H4 (cell line): ENCODE data around the gene CHPF2. TPM values are rescaled to one million over a fixed set of nuclear protein-coding genes. Genes with fewer than 3 reads are reported as not detected.

Source experiments
- DNase-seq: peaks from one replicate; pipeline ENCODE4 v3.0.0-alpha.2; 2015; ENCODE audit warnings: low spot score
- total RNA-seq: library from RNA; depleted of rRNA; stranded (reverse); fragments of >200 nt; shearing (Covaris generic); gene quantifications from 2 replicates; pipeline ENCODE4 v1.2.3, GENCODE V29; 2014

Gene CHPF2
- total RNA-seq, 1 experiment from 2014 or later, result 26.0 TPM

- no peak for DNase-seq
Observed at GRCh38 chr7:151245360-151246101, 13.2 kb downstream of the CHPF2 start.

DNA sequence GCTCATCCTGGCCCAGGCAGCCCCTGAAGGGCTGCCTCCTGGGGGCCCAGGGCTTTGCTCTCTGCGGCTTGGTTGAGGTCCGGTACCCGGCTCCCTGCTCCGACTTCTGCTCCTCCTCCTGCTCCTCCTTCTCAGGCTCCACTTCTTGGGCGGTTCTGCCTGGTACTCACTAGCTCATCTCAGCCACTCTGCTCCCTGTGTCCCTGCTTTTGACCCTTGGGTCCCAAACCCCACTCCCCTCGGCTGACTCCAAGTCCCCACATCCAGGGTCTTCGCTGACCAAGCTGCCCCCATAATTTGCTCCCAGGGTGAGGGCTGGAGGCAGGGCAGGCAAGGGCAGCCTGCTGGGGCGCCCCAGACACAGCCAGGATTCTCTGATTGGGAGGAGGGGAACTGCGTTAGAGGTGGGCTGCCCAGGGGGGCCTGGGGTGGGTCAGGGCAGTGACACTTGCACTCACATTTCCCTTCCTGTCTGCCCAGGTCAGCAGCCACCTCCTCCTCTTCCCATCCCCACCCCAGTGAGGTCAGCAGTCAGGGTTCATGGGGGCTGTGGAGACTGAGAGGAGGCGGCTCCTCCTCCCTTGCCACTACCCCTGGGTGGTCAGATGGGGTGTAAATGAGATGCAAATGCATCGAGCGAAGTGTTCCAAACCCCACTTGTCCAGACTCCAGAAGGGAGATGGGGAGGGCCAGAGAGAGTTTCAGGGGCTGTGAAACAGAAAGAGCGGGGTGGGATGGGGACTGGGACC lies 14.0 kb downstream of the CHPF2 start:
- no peak for DNase-seq

DNA sequence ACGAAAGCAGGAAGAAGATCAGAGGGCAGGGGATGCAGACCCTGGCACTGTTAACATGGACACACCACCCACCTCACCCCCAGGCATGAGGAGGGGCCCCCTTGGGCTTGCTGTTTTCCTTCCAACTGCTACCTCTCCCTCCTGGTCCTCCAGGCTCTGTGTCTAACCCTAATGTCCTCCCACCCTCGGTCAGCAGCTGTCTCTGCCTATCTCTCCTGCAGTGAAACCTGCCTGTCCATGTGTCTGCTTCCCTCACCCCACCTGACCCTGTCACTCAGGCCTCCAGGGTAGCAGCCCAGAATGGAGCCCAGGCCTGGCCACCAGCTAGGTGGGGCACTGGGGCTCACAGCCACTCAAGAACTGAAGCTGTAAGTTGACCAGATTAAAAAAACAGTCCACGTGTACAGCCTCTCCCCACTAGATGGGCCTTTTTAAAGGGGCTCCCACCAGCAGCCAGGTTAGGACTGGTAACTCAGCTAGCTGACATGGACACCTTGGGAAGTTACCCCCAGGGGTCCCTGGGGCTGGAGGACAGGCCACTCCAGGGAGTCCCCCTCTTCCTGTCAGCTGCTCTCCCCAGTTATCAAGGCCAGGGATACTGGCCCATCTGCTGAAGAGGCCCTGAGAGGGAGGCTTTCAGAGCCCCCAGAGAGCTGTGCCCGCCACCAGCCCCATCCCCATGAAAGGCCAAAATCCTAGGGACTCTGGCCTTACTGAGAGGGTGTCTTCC lies 14.7 kb downstream of the CHPF2 start:
- no peak for DNase-seq

DNA sequence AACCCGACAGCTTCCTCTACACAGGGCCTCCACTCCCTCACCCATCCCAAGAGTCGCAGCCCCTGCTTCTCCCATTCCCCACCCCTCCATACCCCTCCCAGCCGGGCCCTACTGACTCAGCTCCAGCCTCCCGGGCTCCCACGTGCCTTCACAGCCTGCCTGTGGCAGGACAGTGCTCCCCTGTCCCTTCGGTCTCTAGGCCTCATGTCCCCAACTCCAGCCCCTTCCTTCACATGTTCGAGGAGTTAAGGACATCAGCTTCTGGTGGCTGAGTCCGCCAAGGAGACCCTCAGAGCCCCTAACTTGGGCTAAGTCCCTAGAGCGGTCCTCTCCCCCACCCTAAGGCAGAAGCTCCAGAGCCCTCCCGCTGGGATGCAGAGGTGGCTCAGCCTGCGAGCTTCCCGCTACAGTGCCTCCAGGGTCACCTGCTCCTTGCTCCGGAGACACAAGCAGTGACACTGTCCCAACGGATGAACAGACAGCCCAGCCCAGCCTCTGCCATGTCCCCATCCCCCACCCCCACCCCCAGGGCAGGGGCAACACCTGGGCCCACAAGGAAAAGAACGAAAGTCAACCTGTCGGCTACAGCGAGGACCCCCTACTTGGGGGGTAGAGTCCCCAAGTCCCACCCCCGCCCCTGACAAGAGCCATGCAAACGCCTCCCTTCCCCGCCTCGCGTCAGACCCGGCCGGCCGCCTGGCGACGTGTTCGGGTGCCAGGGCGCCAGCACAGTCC lies 15.5 kb downstream of the CHPF2 start:
- no peak for DNase-seq

DNA sequence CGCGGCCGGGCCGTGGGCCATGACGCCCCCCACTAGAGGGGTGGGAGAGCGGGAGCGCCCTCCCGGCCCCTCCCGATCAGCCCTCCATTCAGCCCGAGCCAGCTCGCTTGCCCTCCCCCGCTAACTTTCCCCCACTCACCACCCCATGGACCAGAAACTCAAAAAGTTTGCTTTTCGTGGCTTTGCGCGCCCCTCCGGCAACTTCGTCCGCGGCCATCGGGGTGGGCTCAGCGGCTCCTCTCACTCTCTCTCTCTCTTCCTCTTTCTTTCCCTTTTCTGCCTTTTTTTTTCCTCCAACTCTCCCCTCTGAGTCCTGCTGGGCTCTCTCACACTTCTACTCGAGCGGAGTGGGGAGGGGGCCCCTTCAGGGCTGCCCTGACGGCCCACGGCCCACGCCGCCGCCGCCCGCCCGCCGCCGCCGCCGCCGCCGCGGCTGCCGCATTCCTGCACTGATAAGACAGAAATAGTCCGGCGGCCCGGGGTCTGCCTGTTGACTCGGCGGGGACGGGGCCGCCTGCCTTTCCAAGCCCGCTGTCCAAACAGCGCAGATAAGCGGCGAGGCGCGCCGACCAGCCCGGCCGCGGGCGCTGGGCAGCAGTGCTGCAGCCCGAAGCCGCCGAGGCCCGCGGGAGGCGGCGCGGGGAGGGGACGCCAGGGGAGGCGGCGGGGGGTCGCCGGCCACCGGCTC lies 16.2 kb downstream of the CHPF2 start, which contains the start of gene SMARCD3:
TSS of gene SMARCD3 (minus strand) at position 349 of the 688 bp plus-strand sequence. CDS start at position 217, 132 bp downstream.
- DNase-seq, result no peak

GRCh38 chr7:151249034-151249731 lies 16.9 kb downstream of the CHPF2 start:
- DNase-seq, result peak; percentile 46

- DNase-seq, result peak; percentile 51
Observed at GRCh38 chr7:151249732-151250072, 17.4 kb downstream of the CHPF2 start.

- DNase-seq, result no peak
Observed at GRCh38 chr7:151250181-151251132, 18.2 kb downstream of the CHPF2 start.

DNA sequence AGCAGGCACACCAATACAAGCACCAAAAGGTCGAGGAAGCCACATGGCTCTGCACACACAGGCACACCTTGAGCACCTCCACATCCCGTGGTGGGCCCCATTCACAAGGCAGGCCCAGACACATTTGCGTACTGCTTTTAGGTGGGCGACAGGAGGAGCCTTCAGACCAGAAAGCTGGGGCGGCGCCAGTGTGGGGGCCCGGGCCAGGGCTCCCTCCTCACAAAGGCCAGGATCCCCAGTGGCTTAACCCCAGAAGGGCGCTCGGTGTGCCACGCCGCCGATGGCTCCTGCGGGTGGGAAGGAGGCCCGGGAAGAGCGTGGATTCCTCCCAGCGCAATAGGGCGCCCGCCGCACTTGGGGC lies 19.0 kb downstream of the CHPF2 start:
- no peak for DNase-seq

DNA sequence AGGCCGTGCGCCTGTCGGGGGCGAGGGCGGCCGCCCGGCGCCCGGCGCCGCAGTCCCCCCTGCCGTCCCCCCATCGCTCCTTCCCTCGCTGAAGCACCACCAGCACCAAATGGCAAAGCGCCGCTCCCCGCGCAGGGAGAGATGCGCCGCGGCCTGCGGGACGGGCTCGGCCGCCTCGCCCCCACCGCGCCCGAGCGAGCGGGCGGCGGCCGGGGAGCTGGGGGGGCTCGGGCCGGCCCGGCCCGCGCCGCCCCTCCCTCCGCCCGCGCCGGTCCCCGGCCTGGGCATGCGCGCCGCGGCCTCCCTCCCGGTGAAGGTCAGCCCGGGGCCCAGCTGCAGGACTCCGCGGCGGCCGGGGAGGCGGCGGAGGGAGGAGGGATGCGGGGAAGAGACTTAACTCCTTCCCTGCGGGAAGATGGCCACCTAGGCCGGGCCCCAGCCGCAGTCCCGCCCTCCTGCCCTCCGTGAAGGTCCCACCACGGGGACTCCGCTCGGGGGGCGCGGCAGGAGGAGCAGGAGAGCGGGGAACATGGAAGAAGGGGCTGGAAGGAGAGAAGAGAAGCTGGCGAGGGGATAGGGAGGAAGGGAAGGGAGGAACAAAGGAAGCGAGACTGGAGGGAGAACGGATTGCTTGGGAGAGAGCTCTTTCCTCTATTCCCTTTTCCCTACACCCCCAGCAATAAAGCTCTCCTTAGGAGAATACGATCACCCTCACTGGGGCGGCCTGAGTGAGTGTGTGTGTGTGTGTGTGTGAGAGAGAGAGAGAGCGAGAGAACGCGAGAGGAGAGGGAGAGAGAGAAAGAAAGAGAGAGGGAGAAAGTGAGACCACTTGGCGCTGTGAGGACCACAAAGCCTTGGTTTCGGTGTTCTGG lies 19.6 kb downstream of the CHPF2 start:
- peak; percentile 60 for DNase-seq

DNA sequence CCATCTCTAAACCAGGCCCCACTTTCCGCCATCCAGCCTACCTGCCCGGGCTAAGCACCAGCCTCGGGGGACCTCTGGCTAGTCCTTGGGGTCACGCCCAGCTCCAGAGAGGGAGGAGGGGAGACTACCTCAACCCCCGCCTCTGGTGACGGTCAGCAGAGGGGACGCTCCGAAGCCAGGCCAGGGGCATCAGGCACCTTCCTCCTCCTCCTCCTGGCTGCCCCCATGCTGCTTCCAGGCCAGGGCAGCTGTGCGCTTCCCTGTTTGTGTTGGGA lies 20.2 kb downstream of the CHPF2 start:
- DNase-seq, result no peak

GRCh38 chr7:151252961-151253711 lies 20.9 kb downstream of the CHPF2 start:
- DNase-seq, result no peak

DNA sequence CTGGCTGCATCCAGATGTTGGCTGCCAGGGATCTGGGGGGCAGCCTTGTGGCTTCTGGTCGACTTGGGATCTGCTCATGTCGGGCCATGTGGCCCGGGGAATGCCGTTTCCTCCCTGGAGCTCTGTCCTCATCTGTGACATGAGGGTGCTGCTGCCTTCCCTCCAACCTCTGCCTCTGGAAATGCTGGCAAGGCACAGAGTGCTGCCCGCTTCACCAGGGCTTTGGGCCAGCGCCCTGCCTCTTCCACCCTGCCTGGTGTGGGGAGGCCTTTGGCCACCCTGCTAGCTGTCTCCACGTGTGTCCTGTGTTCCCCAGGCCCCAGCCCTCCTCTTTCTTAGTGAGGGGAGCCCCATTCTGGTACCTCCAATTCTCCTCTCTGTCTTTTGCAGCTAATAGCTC lies 22.0 kb downstream of the CHPF2 start:
- DNase-seq, result no peak

- no peak for DNase-seq
Observed at GRCh38 chr7:151254851-151255250, 22.6 kb downstream of the CHPF2 start.

- DNase-seq, result no peak
Observed at GRCh38 chr7:151255390-151255789, 23.1 kb downstream of the CHPF2 start.

GRCh38 chr7:151256410-151257045 lies 24.2 kb downstream of the CHPF2 start:
- no peak for DNase-seq

DNA sequence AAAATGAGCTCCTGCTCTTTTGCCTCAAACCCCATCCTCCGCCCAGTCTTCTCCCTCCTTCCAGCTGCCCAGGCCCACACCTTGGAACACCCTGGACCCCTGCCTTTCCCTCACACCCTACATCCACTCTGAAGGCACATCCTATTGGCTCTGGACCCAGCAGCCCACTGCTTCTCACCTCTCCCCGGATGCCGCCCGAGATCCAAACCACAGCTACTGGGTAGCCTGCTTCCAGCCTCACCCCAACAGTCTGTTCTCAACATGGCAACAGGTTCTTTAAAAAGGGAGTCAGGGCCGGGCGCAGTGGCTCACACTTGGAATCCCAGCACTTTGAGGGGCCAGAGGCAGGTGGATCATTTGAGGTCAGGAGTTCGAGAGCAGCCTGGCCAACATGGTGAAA lies 25.7 kb downstream of the CHPF2 start:
- DNase-seq, result no peak

DNA sequence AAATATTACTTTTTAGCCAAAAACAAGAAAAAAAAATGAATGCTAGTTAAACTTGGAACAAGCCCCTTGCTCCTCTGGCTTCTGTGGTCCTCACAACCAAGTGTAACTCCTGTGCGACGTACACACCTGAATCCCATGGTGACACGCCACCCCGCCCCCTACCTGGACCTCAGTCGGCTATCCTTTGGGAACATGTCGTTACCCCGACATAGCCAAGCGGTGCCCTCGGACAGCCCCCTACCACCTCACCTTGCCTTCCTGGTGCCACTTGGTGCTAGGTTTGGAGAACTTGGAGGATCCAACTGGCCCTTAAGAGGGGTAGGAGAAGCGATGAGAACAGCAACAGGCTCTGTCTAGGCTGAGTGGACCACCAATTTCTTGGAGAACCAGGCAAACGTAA lies 28.2 kb downstream of the CHPF2 start:
- DNase-seq, result no peak
